ENCODE data around the gene TSHZ2. TPM values are rescaled to one million over a fixed set of nuclear protein-coding genes. Genes with fewer than 3 reads are reported as not detected.

The TSHZ2 gene
- total RNA-seq, 1 donor from 2014 or later, result 30.4 TPM

GRCh38 chr20:53444401-53445149 is 472.4 kb downstream of the TSHZ2 start:
- Histone ChIP-seq H3K4me1 (no peaks in the 10 kb centered on the region), H3K36me3 (no peaks in the 10 kb centered on the region), H3K9me3 (peaks cover 5% of the 10 kb centered on the region), H3K27ac (no peak overlapping the region), H3K27me3 (no peaks in the 10 kb centered on the region), H3K4me3 (no peak overlapping the region)
- no peak for DNase-seq (ENCODE audit: extremely low spot score in 2 of 2)
- intact Hi-C loops (cut with DNase I), result no loop called here
- no peak for TF ChIP-seq CTCF (IDR thresholded peaks at IDR 0.05)

- Histone ChIP-seq H3K4me1 (no peaks in the 10 kb centered on the region), H3K36me3 (no peaks in the 10 kb centered on the region), H3K27me3 (no peaks in the 10 kb centered on the region), H3K9me3 (peaks cover 5% of the 10 kb centered on the region), H3K27ac (no peak overlapping the region), H3K4me3 (no peak overlapping the region)
- no peak for TF ChIP-seq CTCF (IDR thresholded peaks at IDR 0.05)
- no peak for TF ChIP-seq POLR2AphosphoS5 (IDR thresholded peaks at IDR 0.05; ENCODE audit: insufficient read depth in 1 of 2, low read depth in 1 of 2)
- TF ChIP-seq POLR2A (IDR thresholded peaks at IDR 0.05), result no peak
- DNase-seq (ENCODE audit: extremely low spot score in 2 of 2), result no peak
- intact Hi-C loops (cut with DNase I), result no loop called here
Measured at GRCh38 chr20:53445321-53445731, 473.2 kb downstream of the TSHZ2 start.

GRCh38 chr20:53445932-53446331 is 473.8 kb downstream of the TSHZ2 start:
- intact Hi-C loops (cut with DNase I), result no loop called here

GRCh38 chr20:53447316-53447715 is 475.2 kb downstream of the TSHZ2 start:
- Histone ChIP-seq H3K27me3 (no peaks in the 10 kb centered on the region), H3K36me3 (no peaks in the 10 kb centered on the region), H3K4me1 (no peaks in the 10 kb centered on the region), H3K4me3 (no peak overlapping the region), H3K9me3 (peaks cover 5% of the 10 kb centered on the region), H3K27ac (no peak overlapping the region)
- intact Hi-C loops (cut with DNase I), result no loop called here
- no peak for TF ChIP-seq POLR2AphosphoS5 (IDR thresholded peaks at IDR 0.05; ENCODE audit: insufficient read depth in 1 of 2, low read depth in 1 of 2)
- TF ChIP-seq POLR2A (IDR thresholded peaks at IDR 0.05), result no peak
- no peak for TF ChIP-seq CTCF (IDR thresholded peaks at IDR 0.05)
- DNase-seq (ENCODE audit: extremely low spot score in 2 of 2), result no peak

More at GRCh38 chr20:53445932-53446331, 473.8 kb downstream of the TSHZ2 start:
- TF ChIP-seq POLR2A (IDR thresholded peaks at IDR 0.05) (no peak), CTCF (IDR thresholded peaks at IDR 0.05) (no peak), POLR2AphosphoS5 (IDR thresholded peaks at IDR 0.05; ENCODE audit: insufficient read depth in 1 of 2, low read depth in 1 of 2) (no peak)
- Histone ChIP-seq H3K27me3 (no peaks in the 10 kb centered on the region), H3K36me3 (no peaks in the 10 kb centered on the region), H3K27ac (no peak overlapping the region), H3K9me3 (peaks cover 5% of the 10 kb centered on the region), H3K4me1 (no peaks in the 10 kb centered on the region), H3K4me3 (no peak overlapping the region)
- no peak for DNase-seq (ENCODE audit: extremely low spot score in 2 of 2)

GRCh38 chr20:53448426-53448825 is 476.3 kb downstream of the TSHZ2 start:
- TF ChIP-seq POLR2A (IDR thresholded peaks at IDR 0.05) (no peak), CTCF (IDR thresholded peaks at IDR 0.05) (no peak)
- no peaks in the 10 kb centered on the region for H3K4me1 ChIP-seq
- H3K27ac ChIP-seq, result no peak overlapping the region
- no peaks in the 10 kb centered on the region for H3K36me3 ChIP-seq
- no peak overlapping the region for H3K4me3 ChIP-seq
- no peak for DNase-seq (ENCODE audit: extremely low spot score in 2 of 2)
- intact Hi-C loops (cut with DNase I), result no loop called here
- H3K27me3 ChIP-seq, result no peaks in the 10 kb centered on the region
- H3K9me3 ChIP-seq, result peaks cover 5% of the 10 kb centered on the region

Data from vagina (tissue), 2 donors.